Neural crest cell (in vitro differentiated cells): ENCODE results near the gene PIKFYVE. TPM values are rescaled to one million over a fixed set of nuclear protein-coding genes. Genes with fewer than 3 reads are reported as not detected.
"Not testable (repeated sequence)": the region's sequence is repeated elsewhere in the genome, so short reads cannot be mapped to it uniquely, and the experiment has no call there.

Experiments
- DNase-seq: peaks from one replicate; pipeline ENCODE4 v3.0.0; 2021; ENCODE audit warnings: low read depth, mixed read lengths, low spot score
- H3K27ac Mint-ChIP-seq: one replicate; pipeline ENCODE4 v1.8.0; 2021; ENCODE audit warnings: mild to moderate bottlenecking, mixed read lengths; ENCODE audit not compliant: unreplicated experiment
- H3K27me3 Mint-ChIP-seq: 2 replicates; pipeline ENCODE4 v1.8.0; 2021; ENCODE audit warnings: low read depth, mild to moderate bottlenecking, mixed read lengths
- H3K36me3 Mint-ChIP-seq: 2 replicates; pipeline ENCODE4 v1.8.0; 2021; ENCODE audit warnings: low read depth, mild to moderate bottlenecking, mixed read lengths
- H3K4me1 Mint-ChIP-seq: 2 replicates; pipeline ENCODE4 v1.8.0; 2021; ENCODE audit warnings: mixed read lengths
- H3K4me3 Mint-ChIP-seq: one replicate; pipeline ENCODE4 v1.8.0; 2021; ENCODE audit warnings: mild to moderate bottlenecking, mixed read lengths
- H3K9me3 Mint-ChIP-seq: 2 replicates; pipeline ENCODE4 v1.8.0; 2021; ENCODE audit warnings: mixed read lengths
- long read RNA-seq: library from polyadenylated mRNA; unstranded; transcript quantifications from one replicate; pipeline ENCODE4 v2.0.0, GENCODE V29; 2020
- total RNA-seq: library from RNA; stranded (reverse); gene quantifications from 2 replicates; pipeline ENCODE4 v1.2.1, GENCODE V29; 2021
- TF ChIP-seq, protein P1 (sequence below): fragments of 200-600 bp; sonication (generic); conservative IDR thresholded peaks from 2 replicates; pipeline ENCODE4 v1.5.0; 2021; ENCODE audit warnings: antibody characterized with exemption, mild to moderate bottlenecking

The PIKFYVE gene, protein sequence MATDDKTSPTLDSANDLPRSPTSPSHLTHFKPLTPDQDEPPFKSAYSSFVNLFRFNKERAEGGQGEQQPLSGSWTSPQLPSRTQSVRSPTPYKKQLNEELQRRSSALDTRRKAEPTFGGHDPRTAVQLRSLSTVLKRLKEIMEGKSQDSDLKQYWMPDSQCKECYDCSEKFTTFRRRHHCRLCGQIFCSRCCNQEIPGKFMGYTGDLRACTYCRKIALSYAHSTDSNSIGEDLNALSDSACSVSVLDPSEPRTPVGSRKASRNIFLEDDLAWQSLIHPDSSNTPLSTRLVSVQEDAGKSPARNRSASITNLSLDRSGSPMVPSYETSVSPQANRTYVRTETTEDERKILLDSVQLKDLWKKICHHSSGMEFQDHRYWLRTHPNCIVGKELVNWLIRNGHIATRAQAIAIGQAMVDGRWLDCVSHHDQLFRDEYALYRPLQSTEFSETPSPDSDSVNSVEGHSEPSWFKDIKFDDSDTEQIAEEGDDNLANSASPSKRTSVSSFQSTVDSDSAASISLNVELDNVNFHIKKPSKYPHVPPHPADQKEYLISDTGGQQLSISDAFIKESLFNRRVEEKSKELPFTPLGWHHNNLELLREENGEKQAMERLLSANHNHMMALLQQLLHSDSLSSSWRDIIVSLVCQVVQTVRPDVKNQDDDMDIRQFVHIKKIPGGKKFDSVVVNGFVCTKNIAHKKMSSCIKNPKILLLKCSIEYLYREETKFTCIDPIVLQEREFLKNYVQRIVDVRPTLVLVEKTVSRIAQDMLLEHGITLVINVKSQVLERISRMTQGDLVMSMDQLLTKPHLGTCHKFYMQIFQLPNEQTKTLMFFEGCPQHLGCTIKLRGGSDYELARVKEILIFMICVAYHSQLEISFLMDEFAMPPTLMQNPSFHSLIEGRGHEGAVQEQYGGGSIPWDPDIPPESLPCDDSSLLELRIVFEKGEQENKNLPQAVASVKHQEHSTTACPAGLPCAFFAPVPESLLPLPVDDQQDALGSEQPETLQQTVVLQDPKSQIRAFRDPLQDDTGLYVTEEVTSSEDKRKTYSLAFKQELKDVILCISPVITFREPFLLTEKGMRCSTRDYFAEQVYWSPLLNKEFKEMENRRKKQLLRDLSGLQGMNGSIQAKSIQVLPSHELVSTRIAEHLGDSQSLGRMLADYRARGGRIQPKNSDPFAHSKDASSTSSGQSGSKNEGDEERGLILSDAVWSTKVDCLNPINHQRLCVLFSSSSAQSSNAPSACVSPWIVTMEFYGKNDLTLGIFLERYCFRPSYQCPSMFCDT (N-terminal part only)
- 31.4 and 33.6 TPM in 2 replicates for total RNA-seq
- long read RNA-seq, partial matches to known transcripts = 2 of 6 reads
- long read RNA-seq, other reads (novel, unspliced or antisense) = 4 of 6 reads

DNA sequence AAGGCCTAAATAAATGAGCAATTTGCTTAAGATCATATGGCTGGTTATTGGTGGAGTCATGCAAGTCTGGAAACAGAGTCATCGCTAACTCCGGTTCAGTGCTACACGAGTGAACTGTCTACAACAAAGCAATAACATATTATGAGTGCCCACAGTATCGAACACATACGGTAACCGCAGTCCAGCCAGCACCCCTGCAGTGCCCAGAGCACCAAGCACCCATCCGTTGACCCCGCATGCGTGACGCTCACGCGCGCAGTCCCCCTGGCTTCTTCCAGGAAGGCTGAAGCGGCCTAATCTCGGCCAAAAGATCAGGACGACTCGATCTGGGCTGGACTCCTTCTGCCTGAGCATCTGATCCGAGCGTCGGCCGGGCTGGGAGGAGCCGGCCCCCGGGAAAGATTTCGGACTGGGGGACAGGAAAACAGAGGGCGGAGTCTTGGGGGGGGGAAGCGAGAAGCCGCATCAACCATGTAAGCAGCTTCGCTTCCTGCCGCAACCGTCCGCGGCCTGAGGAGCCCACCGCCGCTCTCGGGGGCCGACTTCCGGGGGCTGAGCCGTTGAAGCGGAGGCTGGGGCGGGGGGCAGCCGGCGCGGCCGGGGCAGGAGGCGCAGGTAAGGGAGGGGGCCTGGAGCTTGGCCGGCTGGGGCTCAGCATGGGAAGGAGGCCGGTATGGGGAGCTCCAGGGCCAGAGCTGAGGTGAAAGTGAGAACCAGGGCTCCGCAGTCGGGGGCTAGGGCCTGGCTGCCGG lies at the start of gene PIKFYVE:
Gene PIKFYVE (plus strand): TSS at position 455 of the 752 bp plus-strand sequence. CDS start 5,265 bp downstream, outside the sequence.
- TF ChIP-seq, protein P1, sequence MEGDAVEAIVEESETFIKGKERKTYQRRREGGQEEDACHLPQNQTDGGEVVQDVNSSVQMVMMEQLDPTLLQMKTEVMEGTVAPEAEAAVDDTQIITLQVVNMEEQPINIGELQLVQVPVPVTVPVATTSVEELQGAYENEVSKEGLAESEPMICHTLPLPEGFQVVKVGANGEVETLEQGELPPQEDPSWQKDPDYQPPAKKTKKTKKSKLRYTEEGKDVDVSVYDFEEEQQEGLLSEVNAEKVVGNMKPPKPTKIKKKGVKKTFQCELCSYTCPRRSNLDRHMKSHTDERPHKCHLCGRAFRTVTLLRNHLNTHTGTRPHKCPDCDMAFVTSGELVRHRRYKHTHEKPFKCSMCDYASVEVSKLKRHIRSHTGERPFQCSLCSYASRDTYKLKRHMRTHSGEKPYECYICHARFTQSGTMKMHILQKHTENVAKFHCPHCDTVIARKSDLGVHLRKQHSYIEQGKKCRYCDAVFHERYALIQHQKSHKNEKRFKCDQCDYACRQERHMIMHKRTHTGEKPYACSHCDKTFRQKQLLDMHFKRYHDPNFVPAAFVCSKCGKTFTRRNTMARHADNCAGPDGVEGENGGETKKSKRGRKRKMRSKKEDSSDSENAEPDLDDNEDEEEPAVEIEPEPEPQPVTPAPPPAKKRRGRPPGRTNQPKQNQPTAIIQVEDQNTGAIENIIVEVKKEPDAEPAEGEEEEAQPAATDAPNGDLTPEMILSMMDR = no peak
- H3K27ac Mint-ChIP-seq = peak within 1 kb of the TSS; percentile 93
- no peaks in the 10 kb centered on the region for H3K27me3 Mint-ChIP-seq
- H3K36me3 Mint-ChIP-seq = peaks cover 5% of the 10 kb centered on the region
- H3K4me1 Mint-ChIP-seq = peaks cover 36% of the 10 kb centered on the region
- peak; percentile 87 for DNase-seq
- H3K4me3 Mint-ChIP-seq = peak within 1 kb of the TSS; percentile 94
- peaks cover 7% of the 10 kb centered on the region for H3K9me3 Mint-ChIP-seq

DNA sequence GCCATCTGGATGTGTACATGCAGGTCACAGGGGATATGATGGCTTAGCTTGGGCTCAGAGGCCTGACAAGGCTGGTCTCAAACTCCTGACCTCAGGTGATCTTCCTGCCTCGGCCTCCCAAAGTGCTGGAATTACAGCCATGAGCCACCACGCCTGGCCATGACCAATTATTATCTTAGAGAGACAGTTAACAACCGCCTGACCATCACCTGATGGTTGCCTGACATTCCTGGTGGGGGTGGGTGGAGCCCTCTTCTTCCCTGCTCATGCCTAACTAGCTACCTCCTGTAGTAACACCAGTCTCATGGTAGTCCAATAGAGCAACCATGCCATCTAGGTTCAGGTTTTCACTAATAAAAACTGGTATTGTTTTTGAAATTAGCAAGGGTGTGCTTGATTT lies 44.2 kb upstream of the PIKFYVE start:
- not testable (repeated sequence) for DNase-seq, H3K9me3 Mint-ChIP-seq, H3K4me3 Mint-ChIP-seq, H3K27me3 Mint-ChIP-seq, H3K4me1 Mint-ChIP-seq, H3K36me3 Mint-ChIP-seq, H3K27ac Mint-ChIP-seq

DNA sequence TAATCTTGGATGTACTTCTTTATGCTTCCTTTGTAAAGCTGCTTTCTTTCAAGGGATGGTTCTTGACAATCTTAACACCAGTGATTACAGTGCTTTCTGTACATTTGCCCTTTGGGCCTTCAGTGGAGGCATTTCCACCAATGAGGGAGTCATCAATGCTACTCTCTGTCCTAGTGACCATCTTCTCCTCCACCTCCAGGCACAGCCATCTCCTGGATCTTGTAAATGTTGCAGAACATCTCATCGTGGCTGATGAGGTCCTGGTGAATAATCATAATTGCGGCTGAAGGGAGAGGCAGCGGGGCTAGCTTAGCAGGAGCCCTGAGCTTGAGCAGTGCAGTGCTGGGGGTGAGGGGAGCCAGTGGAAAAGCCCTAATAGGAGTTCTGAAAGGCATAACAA lies 43.7 kb upstream of the PIKFYVE start:
- H3K27me3 Mint-ChIP-seq = no peaks in the 10 kb centered on the region
- H3K9me3 Mint-ChIP-seq = peaks cover 5% of the 10 kb centered on the region
- H3K4me1 Mint-ChIP-seq = no peaks in the 10 kb centered on the region

GRCh38 chr2:208224802-208225201 lies 41.3 kb upstream of the PIKFYVE start:
- H3K4me3 Mint-ChIP-seq = no peak overlapping the region
- TF ChIP-seq, protein P1 = no peak
- H3K27me3 Mint-ChIP-seq = no peaks in the 10 kb centered on the region
- no peaks in the 10 kb centered on the region for H3K4me1 Mint-ChIP-seq
- DNase-seq = no peak
- H3K27ac Mint-ChIP-seq = no peak overlapping the region
- no peaks in the 10 kb centered on the region for H3K36me3 Mint-ChIP-seq
- peaks cover 2% of the 10 kb centered on the region for H3K9me3 Mint-ChIP-seq

More for the DNA sequence above, 43.7 kb upstream of the PIKFYVE start:
- no peaks in the 10 kb centered on the region for H3K36me3 Mint-ChIP-seq
- H3K27ac Mint-ChIP-seq = no peak overlapping the region
- H3K4me3 Mint-ChIP-seq = no peak overlapping the region
- no peak for DNase-seq
- TF ChIP-seq, protein P1 = no peak

- DNase-seq = no peak
- TF ChIP-seq, protein P1 = no peak
- H3K9me3 Mint-ChIP-seq = peaks cover 8% of the 10 kb centered on the region
- H3K27me3 Mint-ChIP-seq = no peaks in the 10 kb centered on the region
- no peaks in the 10 kb centered on the region for H3K4me1 Mint-ChIP-seq
- H3K27ac Mint-ChIP-seq = no peak overlapping the region
- H3K36me3 Mint-ChIP-seq = peaks cover 4% of the 10 kb centered on the region
- H3K4me3 Mint-ChIP-seq = no peak overlapping the region
Observed at GRCh38 chr2:208227581-208228232, 38.3 kb upstream of the PIKFYVE start.
